ENCODE results near the gene NTSR2.

DNA sequence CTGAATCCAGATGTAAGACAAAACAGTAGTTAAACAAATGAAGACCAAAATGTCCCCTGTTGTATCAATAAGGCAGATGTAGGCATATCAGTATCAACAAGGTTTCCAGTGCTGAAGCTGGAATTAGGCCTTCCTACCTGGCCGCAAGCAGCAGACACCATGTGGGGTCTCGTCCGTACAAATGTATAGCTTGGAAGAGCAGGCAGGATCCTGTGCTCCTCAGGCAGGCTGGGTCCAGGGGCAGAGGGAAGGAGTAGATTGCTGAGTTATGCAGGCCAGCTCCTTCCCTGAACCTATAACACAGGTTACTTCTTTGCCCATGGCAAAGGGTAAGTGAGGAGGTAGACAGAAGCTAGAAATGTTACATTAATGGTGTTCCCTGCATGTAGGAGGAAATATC is 23.5 kb downstream of the NTSR2 start:
- TF ChIP-seq, protein P1, sequence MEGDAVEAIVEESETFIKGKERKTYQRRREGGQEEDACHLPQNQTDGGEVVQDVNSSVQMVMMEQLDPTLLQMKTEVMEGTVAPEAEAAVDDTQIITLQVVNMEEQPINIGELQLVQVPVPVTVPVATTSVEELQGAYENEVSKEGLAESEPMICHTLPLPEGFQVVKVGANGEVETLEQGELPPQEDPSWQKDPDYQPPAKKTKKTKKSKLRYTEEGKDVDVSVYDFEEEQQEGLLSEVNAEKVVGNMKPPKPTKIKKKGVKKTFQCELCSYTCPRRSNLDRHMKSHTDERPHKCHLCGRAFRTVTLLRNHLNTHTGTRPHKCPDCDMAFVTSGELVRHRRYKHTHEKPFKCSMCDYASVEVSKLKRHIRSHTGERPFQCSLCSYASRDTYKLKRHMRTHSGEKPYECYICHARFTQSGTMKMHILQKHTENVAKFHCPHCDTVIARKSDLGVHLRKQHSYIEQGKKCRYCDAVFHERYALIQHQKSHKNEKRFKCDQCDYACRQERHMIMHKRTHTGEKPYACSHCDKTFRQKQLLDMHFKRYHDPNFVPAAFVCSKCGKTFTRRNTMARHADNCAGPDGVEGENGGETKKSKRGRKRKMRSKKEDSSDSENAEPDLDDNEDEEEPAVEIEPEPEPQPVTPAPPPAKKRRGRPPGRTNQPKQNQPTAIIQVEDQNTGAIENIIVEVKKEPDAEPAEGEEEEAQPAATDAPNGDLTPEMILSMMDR (IDR thresholded peaks at IDR 0.05), result no peak
- TF ChIP-seq POLR2A (IDR thresholded peaks at IDR 0.05) (no peak), POLR2AphosphoS5 (IDR thresholded peaks at IDR 0.05) (no peak), EP300 (IDR thresholded peaks at IDR 0.05) (no peak)
